Activated CD4-positive, alpha-beta T cell treated with anti-CD3 and anti-CD28 coated beads, Interleukin-2, amount 50 U/mL, for 16 hours (primary cell): ENCODE measurements around the gene POLA1.
A peak's percentile ranks its signal among the peaks of the same experiment; 100 is the strongest.
"Not testable (repeated sequence)": the region's sequence is repeated elsewhere in the genome, so short reads cannot be mapped to it uniquely, and the experiment has no call there.

ENCODE experiments used
- DNase-seq: peaks from one replicate; pipeline ENCODE4 v3.0.0-alpha.2; 2020

POLA1 gene, protein sequence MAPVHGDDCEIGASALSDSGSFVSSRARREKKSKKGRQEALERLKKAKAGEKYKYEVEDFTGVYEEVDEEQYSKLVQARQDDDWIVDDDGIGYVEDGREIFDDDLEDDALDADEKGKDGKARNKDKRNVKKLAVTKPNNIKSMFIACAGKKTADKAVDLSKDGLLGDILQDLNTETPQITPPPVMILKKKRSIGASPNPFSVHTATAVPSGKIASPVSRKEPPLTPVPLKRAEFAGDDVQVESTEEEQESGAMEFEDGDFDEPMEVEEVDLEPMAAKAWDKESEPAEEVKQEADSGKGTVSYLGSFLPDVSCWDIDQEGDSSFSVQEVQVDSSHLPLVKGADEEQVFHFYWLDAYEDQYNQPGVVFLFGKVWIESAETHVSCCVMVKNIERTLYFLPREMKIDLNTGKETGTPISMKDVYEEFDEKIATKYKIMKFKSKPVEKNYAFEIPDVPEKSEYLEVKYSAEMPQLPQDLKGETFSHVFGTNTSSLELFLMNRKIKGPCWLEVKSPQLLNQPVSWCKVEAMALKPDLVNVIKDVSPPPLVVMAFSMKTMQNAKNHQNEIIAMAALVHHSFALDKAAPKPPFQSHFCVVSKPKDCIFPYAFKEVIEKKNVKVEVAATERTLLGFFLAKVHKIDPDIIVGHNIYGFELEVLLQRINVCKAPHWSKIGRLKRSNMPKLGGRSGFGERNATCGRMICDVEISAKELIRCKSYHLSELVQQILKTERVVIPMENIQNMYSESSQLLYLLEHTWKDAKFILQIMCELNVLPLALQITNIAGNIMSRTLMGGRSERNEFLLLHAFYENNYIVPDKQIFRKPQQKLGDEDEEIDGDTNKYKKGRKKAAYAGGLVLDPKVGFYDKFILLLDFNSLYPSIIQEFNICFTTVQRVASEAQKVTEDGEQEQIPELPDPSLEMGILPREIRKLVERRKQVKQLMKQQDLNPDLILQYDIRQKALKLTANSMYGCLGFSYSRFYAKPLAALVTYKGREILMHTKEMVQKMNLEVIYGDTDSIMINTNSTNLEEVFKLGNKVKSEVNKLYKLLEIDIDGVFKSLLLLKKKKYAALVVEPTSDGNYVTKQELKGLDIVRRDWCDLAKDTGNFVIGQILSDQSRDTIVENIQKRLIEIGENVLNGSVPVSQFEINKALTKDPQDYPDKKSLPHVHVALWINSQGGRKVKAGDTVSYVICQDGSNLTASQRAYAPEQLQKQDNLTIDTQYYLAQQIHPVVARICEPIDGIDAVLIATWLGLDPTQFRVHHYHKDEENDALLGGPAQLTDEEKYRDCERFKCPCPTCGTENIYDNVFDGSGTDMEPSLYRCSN (N-terminal part only)

DNA sequence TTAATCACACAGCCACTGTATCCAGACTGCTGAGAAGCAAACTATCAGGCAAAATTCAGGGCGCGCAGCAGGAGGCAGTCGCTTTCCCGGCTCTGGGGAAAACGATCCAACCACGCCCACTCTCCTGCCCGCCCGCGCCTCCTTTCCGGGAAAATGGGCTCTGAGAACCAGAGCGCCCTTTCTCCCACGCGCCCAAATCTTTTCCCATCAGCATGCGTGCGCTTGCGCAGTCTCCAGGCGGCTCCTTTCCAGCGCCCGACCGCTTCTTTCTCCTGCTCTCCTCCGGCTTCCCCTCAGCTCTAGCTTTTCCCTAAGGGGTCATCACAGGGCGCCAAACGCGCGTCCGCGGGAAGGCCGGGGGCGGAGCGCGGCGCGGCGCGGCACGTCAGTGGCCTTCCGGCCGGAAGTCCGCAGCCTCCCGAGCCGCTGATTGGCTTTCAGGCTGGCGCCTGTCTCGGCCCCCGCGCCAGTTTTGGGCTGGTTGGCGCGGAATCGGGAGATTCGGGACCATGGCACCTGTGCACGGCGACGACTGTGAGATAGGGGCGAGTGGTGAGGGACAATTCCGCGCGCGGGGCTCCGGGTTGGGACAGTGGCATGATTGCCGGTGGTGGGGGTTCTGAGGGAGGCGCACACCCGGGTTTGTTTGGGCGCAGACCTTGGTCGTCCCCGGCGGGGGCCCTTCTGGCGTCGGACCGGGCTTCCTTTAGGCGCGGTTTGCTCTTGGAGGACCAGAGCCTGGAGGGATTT, at the start of gene POLA1:
Gene POLA1 (plus strand): TSS at position 466 of the 750 bp plus-strand sequence. CDS start 44 bp downstream, at position 510.
- DNase-seq = peak; percentile 88

GRCh38 chrX:24646006-24646405, 47.7 kb upstream of the POLA1 start:
- DNase-seq = no peak

DNA sequence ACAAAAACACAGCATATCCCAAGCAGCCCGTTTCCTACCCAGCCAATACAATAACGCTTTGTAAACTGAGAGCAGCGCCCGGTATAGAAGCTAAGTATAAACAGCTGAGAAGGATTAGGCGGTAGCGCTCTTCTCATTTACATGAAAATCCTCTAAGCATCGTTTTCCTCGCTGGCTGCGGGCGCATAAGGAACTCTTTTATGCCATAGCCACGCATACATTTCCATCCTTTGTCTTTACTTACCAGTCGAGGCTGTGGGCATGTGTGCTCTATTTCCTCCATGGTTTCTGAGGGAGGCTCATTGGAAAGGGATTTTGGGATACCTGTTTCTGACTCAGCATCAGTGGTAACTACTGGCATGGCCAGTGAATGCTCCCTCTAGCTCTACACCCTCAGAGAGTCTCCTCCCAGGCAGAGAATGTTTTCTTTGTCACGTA, 47.0 kb upstream of the POLA1 start:
- DNase-seq = no peak

GRCh38 chrX:24647257-24648058, 46.3 kb upstream of the POLA1 start, which contains the start of gene PCYT1B:
Gene PCYT1B (minus strand): TSS chrX:24647347. CDS start chrX:24647105, 242 bp downstream.
- peak; percentile 46 for DNase-seq

DNA sequence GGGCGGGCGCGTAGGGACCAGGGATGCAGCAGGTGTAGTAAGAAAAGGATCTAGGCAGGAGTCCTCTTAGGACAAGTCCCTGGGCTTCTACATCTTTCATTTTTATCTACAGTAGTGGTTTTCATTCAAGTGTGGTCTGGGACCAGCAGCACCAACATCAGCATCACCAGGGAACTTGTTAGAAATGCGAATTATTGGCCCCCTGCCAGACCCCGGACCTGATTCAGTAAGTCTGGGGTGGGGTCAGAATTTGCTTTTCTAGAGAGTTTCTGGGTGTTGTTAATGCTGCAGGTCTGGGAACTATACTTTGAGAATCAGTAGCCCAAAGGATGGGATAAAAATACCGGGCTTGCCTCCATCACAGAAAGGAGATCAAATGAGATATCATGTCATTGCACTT, 45.2 kb upstream of the POLA1 start:
- DNase-seq = no peak

- no peak for DNase-seq
These were observed 41.9 kb upstream of the POLA1 start for GRCh38 chrX:24651783-24652182.

DNA sequence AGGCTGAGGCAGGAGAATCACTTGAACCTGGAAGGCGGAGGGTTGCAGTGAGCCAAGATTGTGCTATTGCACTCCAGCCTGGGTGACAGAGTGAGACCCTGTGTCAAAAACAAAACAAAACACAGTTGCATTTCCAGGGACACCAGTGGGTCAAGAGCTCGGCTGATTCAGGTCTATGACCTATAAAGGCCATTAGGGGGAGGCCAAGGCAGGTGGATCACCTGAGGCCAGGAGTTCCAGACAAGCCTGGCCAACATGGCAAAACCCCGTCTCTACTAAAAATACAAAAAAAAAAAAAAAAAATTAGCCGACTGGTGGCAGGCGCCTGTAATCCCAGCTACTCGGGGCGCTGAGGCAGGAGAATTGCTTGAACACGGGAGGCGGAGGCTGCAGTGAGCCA, 38.0 kb upstream of the POLA1 start:
- not testable (repeated sequence) for DNase-seq

DNA sequence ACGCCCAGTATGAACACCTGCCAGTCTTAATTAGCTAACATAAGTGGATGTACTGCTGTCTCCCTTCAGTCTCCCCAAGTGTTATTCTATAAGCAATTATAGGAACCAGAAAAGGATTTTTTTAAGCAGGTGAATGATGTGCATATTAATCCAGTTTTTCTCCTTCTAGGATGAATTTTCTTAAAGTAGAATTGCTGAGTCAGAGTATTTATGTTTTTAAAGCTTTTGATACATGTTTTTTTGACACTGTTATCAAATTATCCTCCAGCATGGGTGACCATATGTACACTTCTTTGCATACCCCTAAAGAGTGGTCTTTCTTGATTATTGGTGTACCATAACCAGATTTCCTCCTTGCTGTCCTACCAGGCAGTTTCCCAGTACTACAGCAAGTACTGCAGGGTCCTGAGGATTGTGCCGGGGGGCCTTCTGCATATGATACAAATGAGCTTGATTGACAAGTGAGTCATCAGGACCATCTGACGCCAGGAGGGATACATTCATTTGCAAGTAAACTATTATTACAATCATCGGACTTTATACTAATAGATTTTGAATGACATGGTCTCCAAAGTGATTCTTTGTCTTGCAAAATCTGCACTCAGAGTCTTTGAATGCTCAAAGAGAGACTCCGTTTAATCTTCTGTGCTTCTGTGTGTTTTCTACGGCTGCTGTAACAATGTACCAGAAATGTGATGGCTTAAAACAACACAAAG, 35.9 kb upstream of the POLA1 start:
- DNase-seq = no peak

- DNase-seq = no peak
These were observed 35.3 kb upstream of the POLA1 start for GRCh38 chrX:24658421-24658820.

DNA sequence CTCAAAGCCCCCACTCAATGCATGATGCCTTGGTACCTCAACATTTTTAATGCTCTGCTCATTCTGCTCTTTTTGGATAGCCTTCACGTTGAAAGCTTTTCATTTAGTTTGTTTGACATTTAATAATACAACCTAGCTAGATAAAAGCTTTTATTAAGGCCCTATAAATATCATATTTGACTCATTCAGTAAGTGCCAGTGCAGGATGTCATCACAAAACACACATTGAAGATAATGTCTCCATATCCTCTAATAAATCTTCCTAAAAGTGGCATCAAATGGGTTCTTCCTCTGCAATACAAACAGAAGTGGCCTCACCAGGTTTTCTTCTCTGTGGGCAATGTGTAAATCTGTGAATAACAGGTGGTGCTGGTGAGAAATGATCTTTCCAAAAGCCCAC, 34.6 kb upstream of the POLA1 start:
- no peak for DNase-seq

DNA sequence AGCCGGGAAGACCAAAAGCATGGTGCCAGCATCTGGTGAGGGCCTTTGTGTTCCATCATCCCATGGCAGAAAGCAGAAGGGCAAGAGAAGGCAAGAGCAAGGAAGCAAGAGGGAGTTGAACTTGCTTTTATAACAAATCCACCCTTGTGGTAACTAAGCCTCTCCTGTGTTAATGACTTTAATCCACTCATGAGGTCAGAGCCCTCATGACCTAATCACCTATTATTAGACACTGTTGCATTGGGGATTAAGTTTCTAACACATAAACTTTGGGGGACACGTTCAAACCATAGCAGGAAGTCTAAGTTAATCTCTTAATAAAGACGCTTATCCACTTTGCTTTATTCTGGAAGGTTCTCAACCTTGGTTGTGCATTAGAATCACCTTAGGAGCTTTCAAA, 34.1 kb upstream of the POLA1 start:
- DNase-seq = no peak

- DNase-seq = no peak
These were observed 32.4 kb upstream of the POLA1 start for GRCh38 chrX:24661292-24661691.

DNA sequence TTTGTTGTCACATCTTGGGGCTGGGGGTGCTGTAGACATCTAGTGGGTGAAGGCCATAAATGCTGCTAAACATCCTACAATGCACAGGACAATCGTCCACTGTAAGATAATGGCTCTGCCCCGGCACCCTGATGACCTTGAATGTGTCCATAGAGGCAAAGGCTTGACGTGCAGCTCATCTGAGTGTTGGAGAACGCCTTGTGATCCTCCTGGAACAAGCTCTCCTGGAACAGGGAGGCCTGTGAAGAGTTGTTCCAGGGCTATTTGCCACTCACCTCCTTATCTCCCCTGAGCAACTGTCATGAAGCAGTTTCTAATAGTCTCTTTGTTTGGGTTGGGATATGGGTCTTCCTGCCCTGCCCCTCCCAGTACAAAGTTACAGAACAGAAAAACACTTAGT, 31.4 kb upstream of the POLA1 start:
- no peak for DNase-seq

DNA sequence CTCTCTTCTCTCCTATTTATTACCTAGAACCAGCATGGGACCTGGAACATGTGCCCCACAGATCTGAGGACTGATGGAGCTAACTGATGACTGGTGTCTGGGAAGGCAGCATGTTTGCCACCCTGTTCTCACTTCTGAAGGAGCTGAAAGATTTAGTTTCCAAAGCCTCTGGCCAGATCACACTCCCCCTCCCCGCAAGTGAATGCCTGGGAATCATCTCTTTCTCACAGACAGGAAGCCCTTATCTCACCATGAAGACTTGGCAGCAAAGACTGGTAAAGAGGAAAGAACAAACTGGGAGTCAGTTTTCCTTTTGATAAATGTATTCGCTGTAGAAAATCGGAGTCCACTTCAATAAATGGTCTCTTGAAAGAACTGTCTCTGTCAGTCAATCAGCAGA, 25.6 kb upstream of the POLA1 start:
- no peak for DNase-seq

- DNase-seq = no peak
These were observed 21.0 kb upstream of the POLA1 start for GRCh38 chrX:24672701-24673190.

DNA sequence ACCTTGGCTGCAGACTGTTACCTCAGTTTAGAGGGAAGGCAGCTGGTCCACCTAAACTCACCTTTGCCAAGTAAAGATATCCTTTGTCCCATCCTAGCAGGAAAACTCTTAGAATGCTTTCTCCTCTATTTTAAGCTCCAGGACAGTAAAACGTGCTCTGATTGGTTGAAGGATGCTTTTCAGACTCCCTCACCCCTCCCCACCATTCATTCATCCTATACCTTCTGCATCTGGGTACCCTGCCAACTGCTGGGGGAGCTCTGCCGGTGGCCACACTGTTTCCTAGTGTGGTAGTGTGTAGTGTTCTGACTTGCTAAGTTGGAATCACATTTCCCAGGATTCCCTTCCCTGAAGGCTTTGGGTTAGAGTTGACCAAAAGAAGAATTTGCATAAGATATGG, 20.3 kb upstream of the POLA1 start:
- DNase-seq = no peak

DNA sequence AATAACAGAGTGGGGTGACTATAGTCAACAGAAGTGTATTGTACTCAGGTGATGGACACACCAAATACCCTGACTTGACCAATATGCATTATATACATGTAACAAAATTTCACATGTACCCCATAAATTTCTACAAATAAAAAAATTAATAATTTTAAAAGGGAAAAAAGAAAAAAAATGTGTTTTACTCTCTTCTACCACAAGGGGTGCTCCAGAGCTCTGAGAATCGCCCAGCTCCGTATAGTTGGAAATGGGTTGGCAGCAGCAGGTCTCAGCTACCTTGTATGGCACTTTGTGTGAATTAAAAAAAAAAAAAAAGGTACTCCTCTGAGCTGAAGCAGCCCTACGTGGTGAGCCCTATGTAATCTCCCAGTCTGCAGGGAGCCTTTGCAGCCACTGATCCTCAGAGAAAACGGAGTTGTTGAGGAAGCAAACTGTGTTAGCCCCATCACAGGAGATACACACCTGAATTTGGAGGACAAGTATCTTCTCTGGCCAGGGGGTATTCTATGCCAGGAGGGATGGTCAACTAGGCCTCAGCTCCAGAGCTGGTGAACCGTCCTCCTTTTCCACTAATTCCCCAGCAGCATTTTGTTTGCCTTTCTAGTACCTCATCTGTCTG, 17.2 kb upstream of the POLA1 start:
- DNase-seq = peak; percentile 17

GRCh38 chrX:24682739-24683432, 10.8 kb upstream of the POLA1 start:
- peak; percentile 77 for DNase-seq

DNA sequence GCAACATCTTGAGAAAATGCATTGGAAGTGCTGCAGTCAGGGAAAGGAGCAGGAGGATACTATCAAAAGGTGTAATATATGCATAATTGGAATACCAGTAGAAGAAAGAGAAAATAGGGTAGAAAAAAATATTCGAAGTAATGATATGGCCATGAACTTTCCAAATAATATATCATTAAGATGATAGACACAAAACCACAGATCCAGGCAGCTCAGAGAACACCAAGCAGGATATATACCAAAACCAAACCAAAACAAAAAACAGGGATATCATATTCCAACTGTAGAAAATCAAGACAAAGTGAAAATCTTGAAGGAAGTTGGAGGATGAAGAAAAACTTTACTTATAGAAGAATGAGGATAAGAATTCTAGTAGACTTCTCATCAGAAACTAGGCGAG, 9.7 kb upstream of the POLA1 start:
- no peak for DNase-seq
